K562 (cell line): ENCODE measurements around the gene GANAB. TPM values are rescaled to one million over a fixed set of nuclear protein-coding genes. Genes with fewer than 3 reads are reported as not detected.

Source experiments
- CXXC5 ChIP-seq: fragments of 250-450 bp; sonication (Bioruptor Pico); IDR thresholded peaks from 2 replicates; pipeline ENCODE4 v1.8.0; 2022; ENCODE audit warnings: inconsistent platforms, mild to moderate bottlenecking, moderate library complexity
- GATA2 ChIP-seq: sonication (generic); formaldehyde crosslinking; IDR thresholded peaks from 2 replicates; pipeline ENCODE4 v1.4.0; 2020; ENCODE audit warnings: mild to moderate bottlenecking, missing genetic modification reagents
- HDGF ChIP-seq: fragments of 450-650 bp; IDR thresholded peaks from 2 replicates; pipeline ENCODE4 v1.6.1; 2016
- HMG20B ChIP-seq: fragments of 250-450 bp; sonication (Bioruptor Pico); IDR thresholded peaks from 2 replicates; pipeline ENCODE4 v1.5.0; 2021; ENCODE audit warnings: mild to moderate bottlenecking
- HSF4 ChIP-seq: fragments of 250-450 bp; sonication (Bioruptor Pico); IDR thresholded peaks from 2 replicates; pipeline ENCODE4 v2.1.2; 2022; ENCODE audit warnings: mild to moderate bottlenecking, moderate library complexity, borderline replicate concordance
- KDM5B ChIP-seq: fragments of 200-600 bp; sonication (generic); IDR thresholded peaks from 2 replicates; pipeline ENCODE4 v1.6.1; 2012; ENCODE audit warnings: low read depth, mild to moderate bottlenecking, moderate library complexity, low read length, control low read depth, inconsistent platforms; ENCODE audit not compliant: insufficient replicate concordance
- KHSRP ChIP-seq: fragments of 450-650 bp; IDR thresholded peaks from 2 replicates; pipeline ENCODE4 v1.6.1; 2017
- KLF6 ChIP-seq: fragments of 250-450 bp; sonication (Bioruptor Pico); IDR thresholded peaks from 2 replicates; pipeline ENCODE4 v1.4.0; 2020; ENCODE audit warnings: mild to moderate bottlenecking, moderate library complexity, borderline replicate concordance
- MECOM ChIP-seq: fragments of 250-450 bp; sonication (Bioruptor Pico); IDR thresholded peaks from 2 replicates; pipeline ENCODE4 v1.8.0; 2022; ENCODE audit warnings: inconsistent platforms
- MEF2D ChIP-seq: conservative IDR thresholded peaks from 2 replicates; pipeline ENCODE4 v1.6.1; 2016; ENCODE audit warnings: low read depth, missing genetic modification characterization, missing compliant biosample characterization
- MLLT1 ChIP-seq, 2 experiments: fragments of 450-650 bp; IDR thresholded peaks; 2 replicates each; pipeline ENCODE4 v1.6.1; 2016
- NR3C1 ChIP-seq: sonication (generic); formaldehyde crosslinking; IDR thresholded peaks from 2 replicates; pipeline ENCODE4 v1.8.1; 2022; ENCODE audit warnings: missing genetic modification reagents
- POLR3G ChIP-seq: IDR thresholded peaks from 2 replicates; pipeline ENCODE4 v1.6.1; 2011; ENCODE audit not compliant: insufficient read length, insufficient replicate concordance; ENCODE audit errors: extremely low read depth
- SMARCA5 ChIP-seq: fragments of 450-650 bp; IDR thresholded peaks from 2 replicates; pipeline ENCODE4 v1.6.1; 2016
- TEAD1 ChIP-seq, 2 experiments: fragments of 450-650 bp in 1 of 2; sonication (generic) in 1 of 2; formaldehyde crosslinking; IDR thresholded peaks; 2 replicates each; pipeline versions ENCODE4 v1.4.0 to v1.8.0; 2020 to 2022; ENCODE audit warnings: mild to moderate bottlenecking in 2 of 2, missing genetic modification reagents in 1 of 2
- ZC3H8 ChIP-seq: fragments of 450-650 bp; IDR thresholded peaks from 2 replicates; pipeline ENCODE4 v1.6.1; 2017
- ZNF143 ChIP-seq: sonication (generic); formaldehyde crosslinking; IDR thresholded peaks from 2 replicates; pipeline ENCODE4 v1.9.0; 2022; ENCODE audit warnings: mild to moderate bottlenecking, missing genetic modification reagents
- ZNF347 ChIP-seq: fragments of 450-650 bp; formaldehyde crosslinking; IDR thresholded peaks from 2 replicates; pipeline ENCODE4 v1.4.0; 2020; ENCODE audit warnings: low read depth, mild to moderate bottlenecking, moderate library complexity
- polyA plus RNA-seq, 8 experiments: library from polyadenylated mRNA; depleted of rRNA in 4 of 8; stranded (reverse) in 5 of 8; unstranded in 3 of 8; fragments of >200 nt; fragmentation: Nextera tagmentation in 2 of 8; fragmentation: Illumina TruSeq in 1 of 8; extraction: Ambion mirVana in 2 of 8; extraction: Trizol in 1 of 8; gene quantifications; 2 replicates each; pipeline versions ENCODE4 v1.2.1 to v1.2.3, GENCODE V29; 2011 to 2014; ENCODE audit warnings: inconsistent platforms in 1 of 8, missing spikeins in 1 of 8
- total RNA-seq, 7 experiments: library from RNA; depleted of rRNA in 6 of 7; stranded (reverse); fragments of >200 nt in 6 of 7; fragmentation: Illumina TruSeq in 2 of 7; extraction: Trizol in 2 of 7; gene quantifications; 2 replicates each; pipeline versions ENCODE4 v1.2.1 to v1.2.3, GENCODE V29; 2011 to 2021; ENCODE audit warnings: low replicate concordance in 1 of 7
- TF ChIP-seq, protein P1 (sequence below): fragments of 450-650 bp; IDR thresholded peaks from 2 replicates; pipeline ENCODE4 v1.7.0; 2016; ENCODE audit warnings: borderline replicate concordance

GANAB gene
- total and polyA plus RNA-seq, 9 of the 15 experiments (the other 6 are each of a cell fraction or from before 2014, with no cell fraction given), result 6.5 to 284 (median 161) TPM

- TF ChIP-seq POLR3G (no peak), ZNF143 (CRISPR knock-in tag) (peak; percentile 36; the same call in 1 of the 2 replicates), GATA2 (no peak), MEF2D (0 out of 2 replicates have a peak, but pooled peaks have one; percentile 19), NR3C1 (CRISPR knock-in tag) (no peak), TEAD1 (CRISPR knock-in tag; IDR thresholded peaks at IDR 0.05) (no peak), KLF6 (CRISPR knock-in tag) (no peak), SMARCA5 (no peak), HDGF (no peak), ZNF347 (CRISPR knock-in tag) (no peak), HSF4 (no peak), KHSRP (no peak), MLLT1 (IDR thresholded peaks at IDR 0.05) (peak in 1 of 2 experiments; percentile 51; a peak in 1 of 4 replicates), CXXC5 (no peak), ZC3H8 (no peak), HMG20B (CRISPR knock-in tag) (no peak), KDM5B (peak; percentile 82), MECOM (no peak)
- TF ChIP-seq, protein P1, sequence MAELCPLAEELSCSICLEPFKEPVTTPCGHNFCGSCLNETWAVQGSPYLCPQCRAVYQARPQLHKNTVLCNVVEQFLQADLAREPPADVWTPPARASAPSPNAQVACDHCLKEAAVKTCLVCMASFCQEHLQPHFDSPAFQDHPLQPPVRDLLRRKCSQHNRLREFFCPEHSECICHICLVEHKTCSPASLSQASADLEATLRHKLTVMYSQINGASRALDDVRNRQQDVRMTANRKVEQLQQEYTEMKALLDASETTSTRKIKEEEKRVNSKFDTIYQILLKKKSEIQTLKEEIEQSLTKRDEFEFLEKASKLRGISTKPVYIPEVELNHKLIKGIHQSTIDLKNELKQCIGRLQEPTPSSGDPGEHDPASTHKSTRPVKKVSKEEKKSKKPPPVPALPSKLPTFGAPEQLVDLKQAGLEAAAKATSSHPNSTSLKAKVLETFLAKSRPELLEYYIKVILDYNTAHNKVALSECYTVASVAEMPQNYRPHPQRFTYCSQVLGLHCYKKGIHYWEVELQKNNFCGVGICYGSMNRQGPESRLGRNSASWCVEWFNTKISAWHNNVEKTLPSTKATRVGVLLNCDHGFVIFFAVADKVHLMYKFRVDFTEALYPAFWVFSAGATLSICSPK, result no peak
These were observed 19.3 kb upstream of the GANAB start (continued) for GRCh38 chr11:62665599-62666258.
